ENCODE results near the gene CBFA2T3.
A peak's percentile ranks its signal among the peaks of the same experiment; 100 is the strongest.

CBFA2T3 gene

DNA sequence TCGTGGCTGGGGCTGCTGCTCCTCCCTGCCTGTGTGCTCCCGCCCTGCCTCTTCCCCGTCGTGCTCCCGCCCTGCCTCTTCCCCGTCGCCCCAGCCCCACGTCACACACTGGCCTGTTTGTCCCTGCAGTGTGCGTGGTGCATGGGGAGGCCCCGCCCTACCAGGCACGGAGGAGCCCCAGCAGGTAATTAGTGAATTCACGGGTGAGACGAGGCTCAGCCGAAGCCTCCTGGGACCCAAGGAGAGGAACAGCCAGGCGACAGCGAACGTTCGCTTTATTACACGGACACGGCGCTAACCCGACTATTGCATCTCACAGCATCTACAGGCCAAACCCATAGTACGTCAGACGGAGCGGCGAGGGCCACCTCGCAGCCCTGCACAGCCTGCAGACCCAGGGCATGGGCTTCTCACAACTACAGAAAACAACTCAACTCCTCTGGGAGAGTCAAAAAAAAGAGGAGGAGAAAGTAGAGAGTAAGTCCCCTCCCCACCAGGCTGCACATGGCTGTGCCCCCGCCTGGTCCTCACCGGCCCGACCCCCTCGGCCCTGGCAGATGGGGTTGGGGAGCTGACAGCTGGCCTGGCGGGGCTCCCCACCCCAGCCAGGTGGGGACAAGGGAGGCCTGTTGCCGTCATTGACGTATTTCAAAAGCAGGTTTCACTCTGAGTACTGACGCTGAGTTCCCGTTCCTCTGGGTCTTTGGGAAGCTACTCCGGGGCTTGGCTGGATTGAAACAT, 106.2 kb downstream of the CBFA2T3 start:
- no peak for DNase-seq

- no peak for DNase-seq
These were observed 107.4 kb downstream of the CBFA2T3 start for GRCh38 chr16:88869673-88869980.

GRCh38 chr16:88868974-88869672, 107.9 kb downstream of the CBFA2T3 start:
- no peak for DNase-seq

- no peak for DNase-seq
These were observed 109.3 kb downstream of the CBFA2T3 start for GRCh38 chr16:88867581-88868246.

- DNase-seq = no peak
These were observed 110.7 kb downstream of the CBFA2T3 start, which contains the start of gene PABPN1L for GRCh38 chr16:88866151-88866920. TSS of gene PABPN1L (minus strand) at chr16:88866660. CDS start at chr16:88866606, 54 bp downstream.

DNA sequence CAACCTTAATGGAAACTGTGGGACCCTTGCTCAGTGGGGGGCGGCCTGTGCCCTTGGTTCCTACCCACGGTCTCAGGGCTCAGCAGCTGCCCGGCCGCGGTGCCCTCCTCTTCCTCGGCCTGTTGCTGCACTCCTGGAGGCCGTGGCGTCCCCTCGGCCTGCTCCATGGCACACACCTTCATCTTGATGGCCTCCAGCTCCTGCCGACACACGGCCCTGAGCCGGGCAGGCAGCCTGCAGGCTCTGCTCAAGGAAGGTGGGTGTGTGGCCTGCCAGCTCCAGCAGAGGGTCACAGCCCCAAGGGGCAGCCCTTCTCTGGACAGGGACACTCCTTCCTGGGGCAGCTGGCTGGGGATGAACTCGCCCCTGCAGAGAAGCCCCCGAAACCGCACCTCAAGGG, 111.3 kb downstream of the CBFA2T3 start:
- no peak for DNase-seq

DNA sequence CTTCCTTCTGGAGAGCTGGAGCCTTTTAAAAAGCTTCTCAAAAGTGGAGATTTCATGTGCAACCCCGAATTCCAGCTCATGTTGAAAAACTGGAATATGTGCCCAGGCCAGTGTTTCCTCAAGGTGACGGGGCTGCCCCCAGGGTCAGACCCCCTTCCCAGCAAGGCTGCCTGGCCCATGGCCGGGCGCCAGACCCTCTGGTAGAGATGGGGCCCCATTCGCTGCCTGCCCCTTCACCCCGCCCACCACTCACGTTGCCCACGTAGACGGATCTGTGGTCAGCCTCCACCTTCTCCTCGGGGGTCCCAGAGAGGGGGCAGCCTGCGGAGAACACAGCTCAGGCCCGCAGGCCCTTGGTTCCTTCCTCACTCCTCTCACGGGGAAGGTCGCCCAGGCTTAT, 111.7 kb downstream of the CBFA2T3 start:
- no peak for DNase-seq

GRCh38 chr16:88864521-88864920, 112.5 kb downstream of the CBFA2T3 start:
- DNase-seq = no peak

GRCh38 chr16:88864099-88864498, 112.9 kb downstream of the CBFA2T3 start:
- no peak for DNase-seq

DNA sequence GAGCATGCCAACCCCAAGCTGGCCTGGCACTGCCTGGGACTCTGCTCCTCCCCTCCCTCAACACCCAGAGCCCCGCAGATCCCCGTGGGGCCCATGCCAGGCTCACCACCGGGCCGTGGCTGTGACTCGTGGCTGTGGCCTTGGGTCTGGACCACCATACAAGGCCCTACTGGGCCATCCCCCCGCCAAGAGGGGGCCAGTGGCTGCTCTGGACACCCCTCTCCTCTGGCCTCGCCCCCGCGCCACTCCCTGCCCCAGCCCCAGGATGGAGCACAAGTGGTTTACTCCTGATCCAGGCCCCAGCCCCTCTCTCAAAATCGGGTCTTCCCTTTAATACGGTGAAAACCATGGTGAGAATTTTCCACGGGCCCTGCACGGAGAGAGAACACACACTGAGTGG, 113.6 kb downstream of the CBFA2T3 start:
- DNase-seq = no peak

- no peak for DNase-seq
These were observed 114.0 kb downstream of the CBFA2T3 start for GRCh38 chr16:88862968-88863367.

- DNase-seq = no peak
These were observed 115.6 kb downstream of the CBFA2T3 start for GRCh38 chr16:88861359-88861758.

DNA sequence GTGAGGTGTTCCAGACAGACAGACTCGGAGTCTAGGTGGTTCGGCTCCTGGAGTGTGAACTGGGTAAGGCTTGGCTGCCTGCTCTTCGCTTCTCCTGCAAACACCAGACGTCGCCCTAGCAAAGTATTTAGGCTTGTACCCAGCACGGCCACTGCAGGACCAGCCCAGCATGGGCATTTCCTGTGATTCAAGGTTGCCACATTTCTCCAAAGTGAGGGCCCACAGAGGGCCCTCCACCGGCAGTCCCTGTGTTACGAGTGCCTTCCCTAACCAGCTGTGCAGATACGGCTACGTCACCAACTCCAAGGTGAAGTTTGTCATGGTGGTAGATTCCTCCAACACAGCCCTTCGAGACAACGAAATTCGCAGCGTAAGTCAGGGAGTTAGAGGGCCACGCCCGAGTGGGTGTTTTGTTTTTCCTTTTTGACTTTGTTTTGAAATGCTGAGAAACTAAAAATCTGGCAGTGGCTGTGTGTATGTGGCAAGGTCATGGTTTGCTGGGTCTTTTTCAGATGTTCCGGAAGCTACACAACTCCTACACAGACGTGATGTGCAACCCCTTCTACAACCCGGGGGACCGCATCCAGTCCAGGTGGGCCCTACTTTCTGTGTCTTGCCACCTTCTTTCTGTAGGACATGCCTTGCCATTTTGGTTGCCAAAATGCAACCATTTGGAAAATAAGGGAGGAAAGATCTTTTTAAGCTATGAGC, 117.5 kb downstream of the CBFA2T3 start:
- DNase-seq = no peak

- DNase-seq = peak; percentile 65
These were observed 119.2 kb downstream of the CBFA2T3 start for GRCh38 chr16:88857728-88858339.

DNA sequence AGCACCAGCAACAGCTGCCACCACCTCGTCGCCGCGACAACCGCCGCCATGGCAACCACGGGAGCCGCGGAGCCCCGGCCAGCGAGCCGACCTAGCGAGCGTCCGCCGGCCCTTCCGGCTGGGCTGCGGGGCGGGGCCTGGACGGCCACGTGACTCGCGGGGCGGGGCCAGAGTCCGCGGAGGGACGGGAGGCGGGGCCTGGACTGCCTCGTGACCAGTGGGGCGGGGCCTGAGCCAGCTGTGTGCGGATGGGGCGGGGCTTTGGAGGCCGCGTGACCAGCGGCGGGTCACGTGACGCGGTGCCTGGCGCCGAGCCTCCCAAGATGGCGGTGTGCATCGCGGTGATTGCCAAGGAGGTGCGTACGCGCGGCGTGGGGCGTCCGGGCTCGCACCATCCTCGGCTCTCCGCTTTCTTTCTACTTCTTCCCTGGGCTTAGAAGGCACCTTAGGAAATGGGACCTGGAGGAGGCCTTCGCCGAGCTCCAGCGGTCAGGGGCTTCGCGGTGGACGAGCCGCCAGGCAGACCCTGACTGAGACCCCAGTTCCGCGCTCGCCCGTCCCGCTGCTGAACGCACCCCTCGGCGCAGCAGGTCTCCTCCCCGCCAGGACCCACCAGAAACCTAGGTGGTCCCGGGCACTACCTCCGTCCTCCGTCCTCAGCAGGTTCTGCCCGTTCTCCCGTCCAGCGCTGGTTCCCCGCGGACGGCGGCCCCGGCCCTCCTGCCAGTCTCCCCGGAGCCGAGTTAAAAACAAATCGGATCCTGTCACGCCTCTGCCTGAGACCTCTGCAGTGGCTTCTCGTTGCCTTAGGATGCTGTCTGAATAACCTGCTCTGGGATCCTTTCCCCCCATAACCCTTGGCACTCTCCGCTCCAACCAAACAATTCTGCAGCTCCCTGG, 119.9 kb downstream of the CBFA2T3 start, which contains the start of the genes GALNS and TRAPPC2L:
Gene GALNS (minus strand): TSS at position 120 of the 900 bp plus-strand sequence. CDS start 70 bp downstream, at position 50.
Gene TRAPPC2L (plus strand): TSS at position 300 of the 900 bp plus-strand sequence. CDS start 24 bp downstream, at position 324.
- peak; percentile 97 for DNase-seq

DNA sequence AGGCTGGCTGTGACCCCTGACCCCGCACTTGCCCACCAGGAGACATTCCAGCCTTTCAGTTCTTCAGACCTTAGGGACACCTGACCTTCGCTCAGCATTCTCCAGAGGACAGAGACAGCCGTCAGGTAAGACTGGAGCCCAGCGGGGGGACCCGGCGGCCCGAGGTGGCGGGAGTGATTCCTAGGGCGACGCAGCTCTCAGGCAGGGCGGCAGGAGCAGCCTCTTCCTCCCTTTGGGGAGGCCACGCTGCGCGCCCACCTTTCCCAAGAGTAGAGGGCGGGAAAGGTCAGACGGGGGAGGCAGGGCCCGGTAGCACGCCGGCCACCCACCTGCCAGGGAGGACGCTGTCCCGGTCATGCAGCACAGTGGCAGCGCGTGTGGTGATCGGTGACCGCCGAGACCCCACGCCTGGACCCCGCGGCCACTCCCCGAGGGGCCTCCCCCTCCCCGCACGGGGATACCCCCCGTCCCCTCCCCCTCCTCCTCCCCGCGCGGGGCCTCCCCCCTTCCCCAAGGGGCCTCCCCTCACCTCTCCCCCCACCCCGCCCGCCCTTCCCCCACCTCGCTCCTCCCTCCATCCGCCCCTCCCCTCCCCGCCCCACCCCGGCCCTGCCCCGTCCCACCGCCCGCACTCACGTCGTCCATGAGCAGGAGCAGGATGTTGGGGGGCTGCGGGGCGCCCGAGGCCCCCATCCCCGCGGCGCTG, 120.7 kb downstream of the CBFA2T3 start:
- DNase-seq = no peak

DNA sequence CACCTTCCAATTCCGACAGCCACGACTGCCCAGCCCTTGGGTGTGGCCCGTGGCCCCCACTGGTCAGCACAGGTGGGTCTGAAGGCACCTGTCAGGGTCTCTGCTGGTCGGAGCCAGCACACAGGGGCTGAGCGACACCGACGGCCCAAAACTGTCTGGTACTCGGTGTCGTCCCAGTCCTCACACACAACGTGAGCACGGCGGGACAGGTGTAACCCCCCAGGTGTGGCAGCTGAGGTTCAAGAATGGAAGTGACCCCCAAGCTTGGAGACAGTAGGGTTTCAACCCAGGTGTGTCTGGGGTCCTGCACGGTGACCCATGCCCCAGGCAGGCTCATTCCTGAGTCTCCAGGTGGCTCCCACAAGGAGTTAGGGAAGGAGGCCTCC, 121.3 kb downstream of the CBFA2T3 start:
- DNase-seq = no peak

DNA sequence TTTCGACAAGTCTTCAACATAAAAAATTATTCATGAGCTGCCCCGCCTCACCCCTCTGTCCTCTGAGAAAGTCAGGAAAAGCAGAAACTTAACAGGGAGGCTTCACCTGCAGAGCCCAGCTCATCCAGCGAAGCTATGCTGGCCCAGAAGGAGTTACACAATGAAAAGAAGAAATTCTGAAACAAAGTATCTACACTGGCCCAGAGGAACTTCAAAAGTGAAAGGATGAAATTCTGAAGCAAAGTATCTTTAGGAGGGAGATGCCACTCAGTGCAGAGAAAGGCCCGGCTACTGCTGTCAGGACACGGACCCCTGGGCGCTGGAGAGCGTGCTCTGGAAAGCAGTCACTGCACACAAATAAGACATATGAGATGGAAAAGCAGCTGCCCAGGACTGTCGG, 121.8 kb downstream of the CBFA2T3 start:
- DNase-seq = no peak

DNA sequence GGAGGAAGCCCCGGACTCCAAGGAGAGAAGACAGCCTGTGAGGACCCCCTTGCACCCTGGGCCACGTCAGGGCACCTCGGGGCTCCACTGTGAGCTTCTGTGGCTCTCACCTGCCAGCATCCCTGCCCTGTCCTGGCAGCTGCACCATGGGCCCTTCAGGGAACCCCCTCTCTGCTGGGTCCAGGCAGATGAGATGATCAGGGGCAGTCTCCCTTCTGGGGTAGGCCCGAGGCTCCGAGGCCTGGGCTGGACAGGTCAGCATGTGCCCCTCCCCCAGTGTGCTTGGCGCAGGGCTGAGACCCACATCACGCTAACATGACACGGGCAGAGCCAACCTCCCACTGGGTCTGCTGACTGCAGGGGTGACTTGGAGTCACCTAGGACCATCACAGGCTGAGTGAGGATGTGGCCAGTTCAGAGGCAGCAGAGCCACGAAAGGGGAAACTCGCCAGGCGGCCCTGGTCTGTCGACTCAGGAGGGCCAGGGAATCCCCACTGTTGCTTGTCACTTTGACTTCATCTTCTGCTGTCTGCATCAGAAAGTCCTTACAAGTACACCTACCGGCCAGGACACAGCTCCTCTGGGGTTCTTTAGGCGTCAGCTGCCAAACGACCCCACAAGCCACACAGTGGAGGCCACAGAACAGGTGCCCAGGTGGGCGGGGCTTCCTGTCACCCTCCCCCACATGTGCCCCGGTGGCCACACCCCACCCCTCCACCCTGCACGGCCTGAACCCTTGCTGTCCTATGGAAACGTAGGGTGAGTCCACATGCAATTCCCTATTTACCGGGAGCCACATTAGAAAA, 122.5 kb downstream of the CBFA2T3 start:
- no peak for DNase-seq

Data from COR-L47 (cell line).